ENCODE measurements around the gene DDX46.
A peak's percentile ranks its signal among the peaks of the same experiment; 100 is the strongest.
"Not testable (repeated sequence)": the region's sequence is repeated elsewhere in the genome, so short reads cannot be mapped to it uniquely, and the experiment has no call there.

Gene DDX46

DNA sequence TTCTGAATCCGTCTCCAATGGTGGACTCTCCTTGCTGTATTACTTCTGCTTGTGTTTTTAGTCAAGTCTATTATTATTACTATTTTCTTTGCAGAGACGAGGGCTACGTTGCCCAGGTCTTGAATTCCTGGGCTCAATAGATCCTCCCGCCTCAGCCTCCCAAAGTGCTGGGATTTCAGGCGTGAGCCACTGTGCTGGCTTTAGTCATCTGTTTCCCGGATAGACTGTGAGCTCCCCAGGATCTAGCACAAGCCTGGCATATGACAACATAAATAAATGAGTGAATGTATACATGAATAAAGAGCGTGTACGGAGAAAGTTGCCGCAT, 439 bp upstream of the DDX46 start:
- no peak for DNase-seq
- H3K9me3 ChIP-seq (replicated peaks; ENCODE audit: insufficient read depth, low read length), result no peaks in the 10 kb centered on the region
- H3F3A ChIP-seq (ENCODE audit: insufficient read depth, low read length), result no peaks in the 10 kb centered on the region
- H4K20me1 ChIP-seq (ENCODE audit: insufficient read depth, low read length), result peaks cover under 1% of the 10 kb centered on the region; the same call in 1 of the 2 replicates
- peaks cover 11% of the 10 kb centered on the region for H3K4me1 ChIP-seq (ENCODE audit: low read length)
- H2AFZ ChIP-seq (ENCODE audit: low read length), result peak overlapping the region; percentile 88
- H3K79me2 ChIP-seq (ENCODE audit: low read length), result peaks cover 45% of the 10 kb centered on the region
- no peaks in the 10 kb centered on the region for H3K36me3 ChIP-seq (replicated peaks; ENCODE audit: insufficient read depth, low read length)
- H3K27ac ChIP-seq (ENCODE audit: low read length), result no peak overlapping the region
- no peak for TF ChIP-seq EZH2 (optimal IDR thresholded peaks at IDR 0.05; ENCODE audit: low read depth, low read length)
- TF ChIP-seq EZH2phosphoT487 (IDR thresholded peaks at IDR 0.05; ENCODE audit: low read length), result no peak
- TF ChIP-seq, protein P1, sequence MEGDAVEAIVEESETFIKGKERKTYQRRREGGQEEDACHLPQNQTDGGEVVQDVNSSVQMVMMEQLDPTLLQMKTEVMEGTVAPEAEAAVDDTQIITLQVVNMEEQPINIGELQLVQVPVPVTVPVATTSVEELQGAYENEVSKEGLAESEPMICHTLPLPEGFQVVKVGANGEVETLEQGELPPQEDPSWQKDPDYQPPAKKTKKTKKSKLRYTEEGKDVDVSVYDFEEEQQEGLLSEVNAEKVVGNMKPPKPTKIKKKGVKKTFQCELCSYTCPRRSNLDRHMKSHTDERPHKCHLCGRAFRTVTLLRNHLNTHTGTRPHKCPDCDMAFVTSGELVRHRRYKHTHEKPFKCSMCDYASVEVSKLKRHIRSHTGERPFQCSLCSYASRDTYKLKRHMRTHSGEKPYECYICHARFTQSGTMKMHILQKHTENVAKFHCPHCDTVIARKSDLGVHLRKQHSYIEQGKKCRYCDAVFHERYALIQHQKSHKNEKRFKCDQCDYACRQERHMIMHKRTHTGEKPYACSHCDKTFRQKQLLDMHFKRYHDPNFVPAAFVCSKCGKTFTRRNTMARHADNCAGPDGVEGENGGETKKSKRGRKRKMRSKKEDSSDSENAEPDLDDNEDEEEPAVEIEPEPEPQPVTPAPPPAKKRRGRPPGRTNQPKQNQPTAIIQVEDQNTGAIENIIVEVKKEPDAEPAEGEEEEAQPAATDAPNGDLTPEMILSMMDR (IDR thresholded peaks at IDR 0.05; ENCODE audit: low read length), result no peak
- no peaks in the 10 kb centered on the region for H3K9me2 ChIP-seq (replicated peaks; ENCODE audit: insufficient read depth, low read length)
- H3K9ac ChIP-seq (ENCODE audit: low read length), result peak overlapping the region; percentile 34; the same call in 1 of the 2 replicates
- H3K27me3 ChIP-seq (replicated peaks; ENCODE audit: insufficient read depth, low read length), result no peaks in the 10 kb centered on the region
- peak overlapping the region; percentile 90 for H3K4me3 ChIP-seq (ENCODE audit: low read length)
- peak overlapping the region; percentile 84 for H3K4me2 ChIP-seq (ENCODE audit: low read depth, low read length)

DNA sequence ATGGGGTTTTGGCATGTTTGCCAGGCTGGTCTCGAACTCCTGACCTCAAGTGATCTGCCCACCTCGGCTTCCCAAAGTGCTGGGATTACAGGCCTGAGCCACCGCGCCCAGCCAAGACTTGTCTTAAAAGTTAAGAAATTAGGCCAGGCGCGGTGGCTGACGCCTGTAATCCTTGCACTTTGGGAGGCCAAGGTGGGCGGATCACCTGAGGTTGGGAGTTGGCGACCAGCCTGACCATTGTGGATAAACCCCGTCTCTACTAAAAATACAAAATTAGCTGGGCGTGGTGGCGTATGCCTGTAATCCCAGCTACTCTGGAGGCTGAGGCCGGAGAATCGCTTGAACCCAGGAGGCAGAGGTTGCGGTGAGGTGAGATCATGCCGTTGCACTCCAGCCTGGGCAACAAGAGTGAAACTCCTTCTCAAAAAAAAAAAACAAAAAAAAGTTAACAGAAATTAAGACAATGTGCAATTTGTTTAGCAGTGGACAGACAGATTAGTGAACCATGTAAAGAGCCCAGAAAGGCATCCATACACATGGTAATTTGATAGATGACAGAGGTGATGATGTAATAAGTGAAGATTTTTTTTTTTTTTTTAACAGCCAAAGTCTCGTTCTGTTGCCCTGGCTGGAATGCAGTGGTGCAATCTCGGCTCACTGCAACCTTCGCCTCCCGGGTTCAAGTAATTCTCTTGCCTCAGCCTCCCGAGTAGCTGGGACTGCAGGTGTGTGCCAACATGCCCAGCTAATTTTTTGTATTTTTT, 9.1 kb downstream of the DDX46 start:
- not testable (repeated sequence) for H3K9ac ChIP-seq (ENCODE audit: low read length); H3K4me1 ChIP-seq (ENCODE audit: low read length); H3K27ac ChIP-seq (ENCODE audit: low read length); H3K9me2 ChIP-seq (replicated peaks; ENCODE audit: insufficient read depth, low read length); H4K20me1 ChIP-seq (ENCODE audit: insufficient read depth, low read length); H3K4me2 ChIP-seq (ENCODE audit: low read depth, low read length); H3K4me3 ChIP-seq (ENCODE audit: low read length); H3F3A ChIP-seq (ENCODE audit: insufficient read depth, low read length); DNase-seq; H2AFZ ChIP-seq (ENCODE audit: low read length); H3K27me3 ChIP-seq (replicated peaks; ENCODE audit: insufficient read depth, low read length); H3K9me3 ChIP-seq (replicated peaks; ENCODE audit: insufficient read depth, low read length)
- H3K79me2 ChIP-seq (ENCODE audit: low read length), result peaks cover 34% of the 10 kb centered on the region
- peaks cover 11% of the 10 kb centered on the region; the same call in 1 of the 2 replicates for H3K36me3 ChIP-seq (replicated peaks; ENCODE audit: insufficient read depth, low read length)

DNA sequence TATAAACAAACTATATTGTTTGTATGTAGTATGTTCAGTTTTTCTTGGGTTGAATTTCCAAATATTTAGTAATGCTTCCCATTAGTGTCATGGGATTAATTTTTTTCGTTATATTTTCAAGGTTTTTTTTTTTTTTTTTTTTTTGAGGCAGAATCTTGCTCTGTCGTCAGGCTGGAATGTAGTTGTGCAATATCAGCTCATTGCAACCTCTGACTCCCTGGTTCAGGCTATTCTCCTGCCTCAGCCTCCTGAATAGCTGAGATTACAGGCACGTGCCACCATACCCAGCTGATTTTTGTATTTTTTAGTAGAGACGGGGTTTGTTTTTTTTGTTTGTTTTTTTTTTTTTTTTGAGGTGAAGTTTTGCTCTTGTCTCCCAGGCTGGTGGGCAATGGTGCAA, 10.6 kb downstream of the DDX46 start:
- H3K27ac ChIP-seq (ENCODE audit: low read length), result no peak overlapping the region
- no peaks in the 10 kb centered on the region for H3F3A ChIP-seq (ENCODE audit: insufficient read depth, low read length)
- H3K9me2 ChIP-seq (replicated peaks; ENCODE audit: insufficient read depth, low read length), result no peaks in the 10 kb centered on the region
- H3K4me1 ChIP-seq (ENCODE audit: low read length), result no peaks in the 10 kb centered on the region
- TF ChIP-seq EZH2phosphoT487 (IDR thresholded peaks at IDR 0.05; ENCODE audit: low read length), result no peak
- no peak overlapping the region for H3K4me3 ChIP-seq (ENCODE audit: low read length)
- H3K27me3 ChIP-seq (replicated peaks; ENCODE audit: insufficient read depth, low read length), result no peaks in the 10 kb centered on the region
- H3K4me2 ChIP-seq (ENCODE audit: low read depth, low read length), result no peak overlapping the region
- no peak overlapping the region for H2AFZ ChIP-seq (ENCODE audit: low read length)
- no peaks in the 10 kb centered on the region for H3K9me3 ChIP-seq (replicated peaks; ENCODE audit: insufficient read depth, low read length)
- DNase-seq, result no peak
- H3K9ac ChIP-seq (ENCODE audit: low read length), result no peak overlapping the region
- H3K36me3 ChIP-seq (replicated peaks; ENCODE audit: insufficient read depth, low read length), result peaks cover 15% of the 10 kb centered on the region; the same call in 1 of the 2 replicates
- peaks cover 19% of the 10 kb centered on the region for H3K79me2 ChIP-seq (ENCODE audit: low read length)
- H4K20me1 ChIP-seq (ENCODE audit: insufficient read depth, low read length), result no peaks in the 10 kb centered on the region

DNA sequence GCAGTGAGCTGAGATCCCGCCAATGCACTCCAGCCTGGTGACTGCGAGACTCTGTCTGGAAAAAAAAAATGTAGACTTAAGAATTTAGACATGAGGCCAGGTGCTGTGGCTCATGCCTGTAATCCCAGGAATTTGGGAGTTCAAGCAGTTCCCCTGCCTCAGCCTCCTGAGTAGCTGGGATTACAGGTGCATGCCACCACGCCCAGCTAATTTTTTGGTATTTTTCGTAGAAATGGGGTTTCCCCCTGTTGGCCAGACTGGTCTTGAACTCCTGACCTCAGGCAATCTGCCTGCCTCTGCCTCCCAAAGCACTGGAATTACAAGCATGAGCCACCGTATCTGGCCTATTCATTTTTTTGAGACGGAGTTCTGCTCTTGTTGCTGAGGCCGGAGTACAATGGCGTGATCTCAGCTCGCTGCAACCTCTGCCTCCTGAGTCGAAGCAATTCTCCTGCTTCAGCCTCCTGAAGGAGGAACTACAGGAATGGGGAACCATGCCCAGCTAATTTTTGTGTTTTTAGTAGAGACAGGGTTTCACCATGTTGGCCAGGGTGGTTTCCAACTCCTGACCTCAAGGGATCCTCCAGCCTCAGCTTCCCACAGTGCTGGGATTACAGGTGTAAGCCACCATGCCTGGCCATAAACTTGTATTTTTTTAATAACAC, 14.0 kb downstream of the DDX46 start:
- no peak for DNase-seq
- Histone ChIP-seq H3K4me1 (ENCODE audit: low read length) (no peaks in the 10 kb centered on the region), H3K27ac (ENCODE audit: low read length) (no peak overlapping the region), H3K9me3 (replicated peaks; ENCODE audit: insufficient read depth, low read length) (no peaks in the 10 kb centered on the region), H3K27me3 (replicated peaks; ENCODE audit: insufficient read depth, low read length) (no peaks in the 10 kb centered on the region), H3K4me2 (ENCODE audit: low read depth, low read length) (no peak overlapping the region), H3K36me3 (replicated peaks; ENCODE audit: insufficient read depth, low read length) (peaks cover 10% of the 10 kb centered on the region; the same call in 1 of the 2 replicates), H3K4me3 (ENCODE audit: low read length) (no peak overlapping the region), H3K9me2 (replicated peaks; ENCODE audit: insufficient read depth, low read length) (no peaks in the 10 kb centered on the region), H2AFZ (ENCODE audit: low read length) (no peak overlapping the region), H3K9ac (ENCODE audit: low read length) (no peak overlapping the region), H3K79me2 (ENCODE audit: low read length) (no peaks in the 10 kb centered on the region), H3F3A (ENCODE audit: insufficient read depth, low read length) (no peaks in the 10 kb centered on the region), H4K20me1 (ENCODE audit: insufficient read depth, low read length) (no peaks in the 10 kb centered on the region)
- no peak for TF ChIP-seq EZH2 (optimal IDR thresholded peaks at IDR 0.05; ENCODE audit: low read depth, low read length)
- TF ChIP-seq, protein P1 (IDR thresholded peaks at IDR 0.05; ENCODE audit: low read length), result no peak
- no peak for TF ChIP-seq EZH2phosphoT487 (IDR thresholded peaks at IDR 0.05; ENCODE audit: low read length)

All from MM.1S (cell line).